NCI-H1048 (cell line): ENCODE data around the gene SLC12A8.

Experiments used
- DNase-seq: peaks from one replicate; lab custom pipeline; 2025; lab: John Stamatoyannopoulos, UW

The SLC12A8 gene

DNA sequence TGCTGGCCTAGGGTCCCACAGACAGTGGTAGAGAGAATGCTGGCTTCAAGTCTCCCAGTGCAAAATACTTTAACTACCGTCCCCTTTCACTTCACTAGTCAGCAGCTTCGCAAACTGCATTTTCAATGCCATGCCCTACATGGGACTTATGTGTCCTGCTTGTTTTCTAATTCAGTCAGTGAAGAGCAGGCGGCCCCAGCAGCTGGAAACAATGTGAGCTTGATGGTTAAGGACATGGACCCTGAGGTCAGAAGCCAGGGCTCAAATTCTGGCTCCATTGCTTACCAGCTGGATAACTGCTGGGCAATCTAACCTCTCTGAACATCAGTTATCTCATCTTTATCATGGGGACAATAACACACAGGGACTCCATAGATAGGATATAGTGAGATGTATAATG is 58.4 kb downstream of the SLC12A8 start:
- no peak for DNase-seq

DNA sequence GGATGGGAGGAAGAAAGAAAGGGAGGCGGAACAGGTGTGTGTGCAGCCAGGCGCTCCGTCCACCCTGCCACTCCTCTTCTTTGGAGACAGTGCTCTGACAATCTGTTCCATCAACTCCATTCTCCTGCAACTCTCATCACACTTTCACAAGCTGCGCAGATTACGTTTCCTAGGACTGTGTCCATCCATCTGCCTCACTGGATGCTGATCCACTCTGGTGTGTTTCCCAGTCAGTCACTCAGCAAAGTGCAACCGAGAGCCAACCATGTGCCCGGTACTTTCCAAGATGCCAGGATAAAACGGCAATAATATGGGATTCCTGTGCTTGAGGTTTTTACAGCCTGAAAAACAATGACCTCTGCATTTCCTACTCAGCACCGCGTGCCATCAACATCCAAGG is 59.6 kb downstream of the SLC12A8 start:
- no peak for DNase-seq

DNA sequence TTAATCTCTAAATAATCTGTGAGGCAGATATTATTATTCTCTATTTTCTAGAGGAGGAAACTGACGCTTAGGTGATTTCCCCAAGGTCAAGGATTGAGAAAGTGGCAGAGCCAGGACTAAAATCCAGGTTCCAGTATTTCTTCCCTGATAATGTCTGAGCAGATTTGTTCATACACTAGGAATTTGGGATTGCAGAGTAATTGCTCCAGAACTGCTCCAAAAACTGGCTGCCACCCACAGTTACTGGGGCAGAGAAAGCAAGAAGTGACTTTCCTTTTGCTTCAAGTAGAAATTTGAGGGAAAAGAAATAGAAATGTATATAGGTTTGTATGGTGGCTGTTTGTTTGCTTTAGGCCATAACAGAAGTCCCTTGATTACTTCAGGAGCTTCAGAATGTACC is 60.6 kb downstream of the SLC12A8 start:
- DNase-seq, result no peak

- DNase-seq, result no peak
These were observed 61.1 kb downstream of the SLC12A8 start for GRCh38 chr3:125151442-125151817.

GRCh38 chr3:125150525-125151441 is 61.8 kb downstream of the SLC12A8 start:
- peak; percentile 56 for DNase-seq

DNA sequence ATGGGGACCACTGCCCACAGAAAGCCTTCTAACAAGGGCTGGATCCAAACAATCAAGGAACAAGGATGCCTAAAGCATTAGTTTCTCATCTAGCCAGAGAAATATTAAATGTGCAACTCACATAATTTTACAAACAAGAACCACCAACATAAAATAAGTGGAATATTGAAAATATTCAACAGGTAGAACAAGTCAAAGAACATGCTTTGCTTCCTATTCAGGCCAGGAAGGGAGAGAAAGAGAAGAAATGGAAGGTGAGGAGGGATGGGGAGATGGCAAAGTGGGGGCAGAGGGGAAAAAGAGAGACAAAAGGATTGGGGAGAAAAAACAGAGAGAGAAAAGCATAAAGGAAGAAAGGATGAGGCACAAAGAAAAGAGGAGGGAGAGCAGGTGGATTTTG is 63.1 kb downstream of the SLC12A8 start:
- no peak for DNase-seq

DNA sequence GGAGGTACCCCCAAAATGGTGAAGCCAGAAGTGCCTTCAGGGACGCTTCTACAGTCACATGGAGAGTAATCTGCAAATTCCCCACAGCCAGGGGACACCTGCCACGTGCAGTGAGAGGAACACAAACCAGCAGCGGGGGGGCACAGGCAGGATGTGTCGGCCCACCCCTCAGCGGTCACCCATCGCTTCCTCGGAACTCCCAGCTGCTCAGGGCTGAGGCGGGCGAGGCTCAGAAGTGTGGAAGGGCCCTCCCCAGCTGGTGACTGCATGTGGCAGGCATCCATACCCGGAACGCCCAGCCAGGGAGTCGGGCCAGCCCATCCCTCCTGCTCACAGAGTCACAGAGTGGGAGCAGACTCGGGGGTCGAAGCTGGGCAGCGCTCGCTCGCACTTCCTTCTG is 63.7 kb downstream of the SLC12A8 start:
- no peak for DNase-seq

GRCh38 chr3:125148016-125148812 is 64.3 kb downstream of the SLC12A8 start:
- no peak for DNase-seq

DNA sequence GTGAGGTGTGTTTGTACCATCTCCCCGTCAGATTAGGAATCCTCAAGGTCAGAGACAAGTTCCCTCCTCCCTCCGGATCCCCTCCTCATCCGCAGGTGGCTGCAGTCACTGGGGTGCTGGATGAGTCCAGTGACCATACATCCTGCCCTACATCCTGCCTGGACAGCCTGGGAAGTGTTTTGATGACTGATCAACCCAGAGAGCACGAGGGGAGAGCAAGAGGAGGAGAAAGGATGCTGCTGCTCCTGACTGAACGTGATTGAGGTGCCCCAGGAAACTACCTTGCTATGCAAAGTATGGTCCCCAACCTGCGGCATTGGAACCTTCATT is 65.1 kb downstream of the SLC12A8 start:
- DNase-seq, result no peak

DNA sequence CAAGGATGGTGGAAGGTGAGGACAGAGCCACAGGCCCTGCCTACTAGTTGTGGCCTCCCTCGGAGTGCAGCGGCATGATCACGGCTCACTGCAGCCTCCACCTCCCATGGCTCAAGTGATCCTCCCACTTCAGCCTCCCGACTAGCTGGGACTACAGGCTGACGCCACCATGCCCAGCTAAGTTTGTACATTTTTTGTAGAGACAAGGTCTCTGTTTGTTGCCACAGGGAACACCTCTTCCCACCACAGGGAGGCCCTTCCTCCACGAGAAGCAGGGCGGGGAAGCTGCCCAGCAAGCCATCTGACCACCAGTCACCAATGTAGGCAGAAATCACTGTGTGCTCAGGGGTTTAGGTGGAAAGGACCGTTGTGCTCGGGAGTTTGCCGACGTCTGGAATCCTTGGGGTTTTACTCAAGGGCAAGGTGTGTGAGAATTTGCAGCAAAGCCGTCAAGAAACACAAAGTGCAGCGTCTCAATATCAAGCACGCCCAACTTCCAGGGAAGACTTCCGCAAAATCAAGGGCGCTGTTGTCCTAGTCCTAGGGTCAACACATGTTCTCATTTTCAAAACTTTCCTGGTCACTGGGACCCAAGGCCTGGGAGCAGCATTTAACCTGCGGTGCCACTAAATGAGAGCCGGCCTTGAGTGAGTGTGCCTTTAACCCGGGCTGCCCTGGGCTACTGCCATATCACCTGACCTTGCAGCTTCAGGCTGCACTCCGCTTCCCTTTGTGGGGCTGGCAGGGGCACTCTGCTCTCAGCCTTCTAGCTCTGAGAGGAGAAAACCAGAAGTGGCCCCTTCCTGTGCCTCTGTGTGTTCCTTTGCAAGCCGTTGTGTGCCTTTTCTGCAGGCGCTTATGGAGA is 65.7 kb downstream of the SLC12A8 start:
- DNase-seq, result no peak

DNA sequence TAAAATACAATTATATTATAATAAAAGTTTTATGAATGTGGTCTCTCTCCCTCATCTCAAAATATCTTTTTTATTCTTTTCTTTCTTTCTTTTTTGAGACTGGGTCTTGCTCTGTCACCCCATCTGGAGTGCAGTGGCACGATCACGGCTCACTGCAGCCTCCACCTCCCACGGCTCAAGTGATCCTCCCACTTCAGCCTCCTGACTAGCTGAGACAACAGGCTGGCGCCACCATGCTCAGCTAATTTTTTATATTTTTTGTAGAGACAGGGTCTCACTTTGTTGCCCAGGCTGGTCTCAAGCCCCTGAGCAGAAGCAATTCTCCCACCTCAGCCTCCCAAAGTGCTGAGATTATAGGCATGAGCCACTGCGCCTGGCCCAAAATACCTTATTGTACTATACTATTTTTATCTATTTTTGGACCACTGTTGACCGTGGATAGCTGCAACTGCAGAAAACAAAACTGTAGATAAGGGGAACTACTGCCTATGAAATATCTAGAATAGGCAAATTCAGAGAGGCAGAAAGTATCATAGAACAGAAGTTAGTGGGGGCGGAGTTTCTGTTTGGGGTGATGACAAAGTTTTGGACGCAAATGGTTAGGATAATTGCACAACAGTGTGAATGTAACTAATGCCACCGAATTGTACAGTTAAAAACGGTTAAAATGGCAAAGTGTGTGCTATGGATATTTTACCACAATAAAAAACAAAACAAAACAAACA is 66.6 kb downstream of the SLC12A8 start:
- no peak for DNase-seq

DNA sequence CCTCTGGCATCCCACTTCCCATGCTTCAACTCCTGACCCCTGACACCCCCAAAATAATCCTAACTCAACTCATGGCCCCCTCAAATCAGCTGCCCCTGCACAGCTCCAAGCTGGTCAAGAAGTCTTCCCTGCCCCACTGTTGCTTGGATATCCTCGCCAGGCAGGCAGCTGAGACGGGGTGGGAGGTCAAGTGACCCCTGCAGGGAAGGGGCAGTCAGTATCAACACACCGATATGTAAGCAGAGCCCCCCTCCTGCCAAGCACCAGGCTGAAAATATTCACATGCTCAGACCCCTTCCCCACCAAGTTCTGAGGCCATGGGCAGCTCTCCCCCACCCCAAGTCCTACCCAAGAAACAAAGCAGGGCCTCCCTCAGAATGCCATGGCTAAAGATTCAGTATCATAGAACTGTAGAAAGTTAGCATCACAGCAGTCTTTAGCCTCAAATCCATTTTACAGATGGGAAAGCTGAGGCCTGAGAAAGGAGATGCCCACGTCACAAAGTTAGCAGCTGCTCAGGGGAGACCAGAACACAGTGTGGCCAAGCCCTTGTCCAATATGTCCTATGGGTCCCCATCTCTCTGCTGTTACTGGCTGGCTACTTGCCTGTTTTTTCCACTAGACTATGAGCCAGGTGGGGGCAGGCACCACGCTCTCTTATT is 67.8 kb downstream of the SLC12A8 start:
- no peak for DNase-seq

DNA sequence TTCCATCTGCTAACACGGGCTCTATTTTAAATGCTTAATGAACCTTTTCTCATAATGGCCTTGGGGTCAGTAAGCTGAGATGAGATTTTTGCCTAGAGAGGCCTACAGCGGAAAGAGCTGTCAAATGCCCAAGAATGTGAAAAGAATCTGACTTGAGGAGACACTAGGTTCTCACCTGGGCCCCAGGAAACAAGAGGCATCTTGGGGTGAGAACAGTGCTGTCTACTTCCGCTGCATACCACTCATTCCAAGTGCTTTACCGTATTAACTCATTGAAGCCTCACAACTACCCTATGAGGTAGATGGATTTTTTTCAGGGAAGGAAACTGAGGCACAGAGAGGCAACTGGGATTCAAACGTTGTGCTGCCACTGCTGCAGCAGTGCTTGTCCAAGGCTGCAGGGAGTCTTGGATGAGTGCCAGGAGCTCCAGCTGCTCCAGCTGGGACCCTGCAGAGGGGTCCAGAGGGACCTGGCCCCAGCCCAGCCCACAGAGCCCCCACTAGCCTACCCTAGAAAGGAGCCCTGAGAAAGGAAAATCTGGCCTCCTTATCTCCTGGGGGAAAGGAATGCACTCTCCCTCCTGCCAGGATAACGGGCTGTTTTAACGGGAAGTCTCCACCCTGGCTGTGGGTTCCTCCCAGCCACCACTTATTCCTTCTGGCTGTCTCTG is 68.4 kb downstream of the SLC12A8 start:
- no peak for DNase-seq

GRCh38 chr3:125143538-125143937 is 69.0 kb downstream of the SLC12A8 start:
- no peak for DNase-seq

DNA sequence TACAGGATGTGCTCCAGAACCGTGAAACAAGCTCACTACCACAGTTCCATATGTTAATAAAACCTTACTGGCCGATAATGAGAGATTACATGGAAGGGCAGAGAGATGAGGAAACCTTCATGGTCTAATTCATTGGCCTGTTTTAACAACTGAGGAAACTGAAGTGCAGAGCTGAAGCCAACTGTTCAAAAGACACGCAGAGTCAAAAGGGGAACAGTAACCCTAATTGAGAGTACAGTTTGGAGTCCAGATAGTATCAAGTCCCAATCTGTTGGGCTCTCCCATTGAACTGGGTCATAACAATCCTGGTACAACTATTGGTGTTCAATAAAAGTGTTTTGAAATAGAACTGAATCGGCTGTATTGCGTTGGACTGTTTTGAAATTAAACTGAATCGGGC is 69.6 kb downstream of the SLC12A8 start:
- DNase-seq, result no peak

GRCh38 chr3:125142420-125142778 is 70.1 kb downstream of the SLC12A8 start:
- DNase-seq, result no peak

- no peak for DNase-seq
These were observed 70.7 kb downstream of the SLC12A8 start for GRCh38 chr3:125141596-125142419.

DNA sequence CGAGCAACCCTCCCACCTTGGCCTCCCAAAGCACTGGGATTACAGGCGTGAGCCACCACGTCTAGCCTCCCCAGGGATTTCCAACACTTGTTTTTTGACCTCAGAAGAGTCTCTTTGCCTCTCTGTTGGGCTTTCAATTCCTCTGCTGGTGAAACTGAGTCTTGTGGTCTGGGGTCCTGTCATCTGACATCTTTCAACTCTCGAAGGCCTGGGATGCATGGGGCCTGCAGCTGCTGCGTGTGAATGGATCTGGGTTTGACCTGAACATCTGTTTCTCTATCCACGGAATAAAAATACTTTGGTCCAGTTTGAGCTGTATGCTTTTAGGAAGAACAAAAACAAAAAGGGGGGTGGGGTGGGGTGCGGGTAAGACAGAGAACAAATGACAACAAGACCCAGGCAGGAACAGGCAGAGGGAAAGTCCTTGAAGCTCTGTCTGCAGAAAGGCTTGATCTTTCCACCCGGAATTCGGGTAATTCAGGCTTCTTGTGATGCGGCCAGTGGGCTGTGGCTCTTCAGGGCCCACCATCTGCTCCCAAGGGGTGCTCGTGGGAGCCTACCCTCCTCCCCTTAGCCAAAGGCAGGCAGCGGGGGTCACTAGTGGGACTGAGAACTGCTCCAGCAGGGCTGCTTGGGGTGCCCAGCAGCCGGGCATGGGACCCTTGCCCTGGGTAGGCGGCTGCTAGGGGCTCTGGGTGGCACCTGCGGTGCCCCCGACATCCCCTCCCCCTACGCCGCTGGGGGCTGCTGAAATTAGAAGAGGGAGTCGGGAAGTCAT is 71.5 kb downstream of the SLC12A8 start:
- DNase-seq, result no peak
